Measurements from ENCODE around the gene CREBL2.
"Not testable (repeated sequence)": the region's sequence is repeated elsewhere in the genome, so short reads cannot be mapped to it uniquely, and the experiment has no call there.

CREBL2 gene

DNA sequence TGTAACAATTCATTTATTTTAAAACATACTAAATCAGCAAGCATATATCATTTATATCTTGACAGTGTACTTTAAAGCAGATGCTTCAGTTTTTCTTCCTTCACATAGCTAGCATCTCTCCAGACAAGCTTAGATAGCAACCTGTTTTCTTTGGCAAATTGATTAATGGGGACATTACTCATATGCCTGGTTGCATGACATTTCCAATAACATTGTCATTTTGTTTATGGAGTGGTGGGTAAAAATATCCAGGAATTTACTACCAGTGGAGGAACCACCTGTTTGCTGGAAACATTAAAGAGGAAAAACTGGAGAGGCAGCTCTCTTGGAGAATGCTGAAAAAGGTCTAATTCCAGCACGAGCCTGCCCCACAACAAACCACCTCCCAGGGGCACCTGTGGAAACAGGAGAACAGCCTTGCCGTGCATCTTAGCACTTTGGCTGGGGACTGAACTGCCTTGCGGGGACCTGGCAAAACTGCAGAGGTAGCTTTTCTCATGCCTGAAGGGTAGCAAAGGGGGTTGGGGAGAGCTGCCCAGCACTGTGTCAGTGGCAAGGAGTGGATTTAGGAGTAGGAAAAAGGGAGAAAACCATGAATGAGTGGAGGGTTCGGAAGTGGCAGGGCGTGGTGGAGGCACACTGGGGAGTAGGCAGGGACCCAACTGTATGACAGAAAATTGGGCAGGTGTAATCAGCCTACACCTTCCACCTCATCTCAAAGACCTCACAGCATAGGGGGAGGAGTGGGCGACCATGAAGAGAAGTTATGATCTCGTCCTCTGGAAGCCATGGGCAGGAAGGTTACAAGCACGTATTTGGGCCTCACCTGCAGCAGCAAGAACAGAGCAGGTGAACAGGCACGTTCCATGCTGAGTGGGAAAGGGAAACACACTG is 11.7 kb upstream of the CREBL2 start:
- no peak for DNase-seq

DNA sequence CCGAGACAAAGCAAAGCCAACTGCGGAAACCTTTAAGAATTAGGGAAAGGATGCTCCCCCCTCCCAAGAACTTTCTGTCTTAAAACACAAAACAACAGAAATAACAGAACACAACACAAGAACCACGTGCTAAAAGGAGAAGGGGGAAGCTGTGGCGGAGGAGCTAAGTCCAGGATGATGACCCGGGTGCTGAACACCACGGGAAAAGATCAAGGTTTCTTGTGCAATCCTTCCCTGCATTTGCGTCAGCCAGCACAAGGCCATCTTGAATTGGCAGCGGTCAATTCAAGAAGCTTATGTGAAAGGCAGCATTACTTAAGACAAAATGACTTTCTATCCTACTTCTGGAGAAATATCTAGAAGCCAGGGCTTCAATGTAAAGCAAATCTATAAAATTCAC is 11.0 kb upstream of the CREBL2 start:
- DNase-seq = no peak

DNA sequence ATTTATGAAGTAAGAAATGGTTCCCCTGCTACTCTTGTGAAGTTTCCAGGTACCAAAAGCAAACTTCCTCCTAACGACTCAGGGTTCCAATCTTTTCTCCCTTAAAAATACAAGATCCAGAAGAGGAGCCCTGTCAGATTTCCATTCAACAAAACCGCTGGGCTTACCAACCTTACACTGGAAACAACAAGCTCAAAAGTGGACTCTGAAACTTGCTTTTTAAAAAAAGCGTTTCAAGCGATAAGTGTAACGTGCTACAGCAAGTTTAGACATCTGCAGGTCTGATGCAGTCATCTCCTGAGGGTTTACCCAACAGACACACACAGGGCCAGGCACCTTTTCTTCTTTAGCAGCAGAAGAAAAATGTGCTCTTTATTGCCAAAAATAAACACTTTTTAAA is 6.9 kb upstream of the CREBL2 start:
- DNase-seq = no peak

DNA sequence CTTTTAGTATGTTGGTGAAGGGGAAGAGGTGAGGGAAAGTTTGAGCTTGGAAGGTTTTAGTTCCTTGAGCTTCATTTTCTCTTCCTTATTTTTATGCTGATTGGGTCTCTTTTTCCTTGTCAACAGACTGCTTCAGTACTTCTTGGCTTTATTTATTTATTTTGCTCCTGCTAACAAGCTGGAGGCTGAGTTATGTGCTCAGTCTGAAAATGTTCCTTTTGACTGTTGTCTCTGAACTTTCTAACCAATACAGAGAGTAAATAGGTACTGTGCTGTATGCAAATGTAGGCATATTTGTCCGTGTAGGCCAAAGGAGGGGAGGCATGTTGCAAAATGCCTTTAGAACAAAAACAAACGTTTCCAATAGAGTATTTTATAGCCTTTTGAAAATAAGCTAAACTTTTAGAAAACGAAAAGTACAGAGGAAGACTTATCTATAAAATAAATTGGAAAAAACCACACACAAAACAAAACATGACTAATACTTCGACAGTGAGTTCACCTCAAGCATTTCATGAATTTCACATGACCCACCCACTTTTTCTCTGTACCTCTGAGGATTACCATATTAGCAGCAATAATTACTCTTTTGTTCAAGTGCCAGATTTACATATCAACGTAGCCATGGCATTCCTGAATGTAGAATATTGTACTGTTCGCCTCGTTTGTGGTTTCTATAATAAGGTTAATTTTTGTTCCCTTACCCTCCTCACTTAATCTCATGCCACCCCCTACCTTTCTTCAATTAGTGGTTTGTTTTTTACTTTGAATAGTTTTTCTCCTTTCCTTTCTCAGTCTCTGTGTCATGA is 4.7 kb upstream of the CREBL2 start:
- no peak for DNase-seq

DNA sequence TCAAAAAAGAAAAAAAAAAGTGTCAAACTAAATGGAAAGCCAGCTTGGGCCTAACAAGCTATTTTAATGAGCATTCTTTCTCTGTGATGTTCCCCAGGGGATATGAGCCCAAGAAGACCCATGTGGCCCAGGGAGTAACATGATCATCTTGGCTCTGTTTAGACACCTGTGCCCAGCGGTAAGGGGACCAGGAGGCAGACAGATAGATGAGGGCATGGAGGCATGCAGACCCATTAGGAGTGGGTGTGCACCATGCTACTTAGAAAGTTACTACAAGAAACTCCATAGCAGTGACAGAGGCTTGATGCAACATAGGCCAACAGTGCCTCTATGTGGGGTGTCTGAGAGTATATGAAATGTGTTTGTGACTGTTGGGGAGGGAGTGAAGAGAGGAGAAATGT is 3.1 kb upstream of the CREBL2 start:
- no peak for DNase-seq

DNA sequence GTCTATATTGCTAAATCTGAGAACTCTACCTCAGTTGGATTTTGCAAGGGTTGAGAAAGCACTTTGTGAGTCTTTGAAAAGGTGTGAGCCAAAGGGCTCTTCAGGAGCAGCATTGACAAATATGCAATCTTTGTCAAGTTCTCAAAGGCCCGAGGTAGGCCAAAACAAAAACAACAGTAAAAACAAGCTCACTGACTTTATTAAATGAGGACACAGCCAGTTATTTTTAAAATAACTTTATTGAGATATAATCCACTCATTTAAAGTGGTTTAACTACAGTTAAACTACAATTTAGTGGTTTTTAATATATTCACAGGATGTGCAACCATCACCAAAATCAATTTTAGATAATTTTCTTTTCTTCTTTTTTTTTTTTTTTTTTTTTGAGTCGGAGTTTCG is 2.0 kb upstream of the CREBL2 start:
- no peak for DNase-seq

DNA sequence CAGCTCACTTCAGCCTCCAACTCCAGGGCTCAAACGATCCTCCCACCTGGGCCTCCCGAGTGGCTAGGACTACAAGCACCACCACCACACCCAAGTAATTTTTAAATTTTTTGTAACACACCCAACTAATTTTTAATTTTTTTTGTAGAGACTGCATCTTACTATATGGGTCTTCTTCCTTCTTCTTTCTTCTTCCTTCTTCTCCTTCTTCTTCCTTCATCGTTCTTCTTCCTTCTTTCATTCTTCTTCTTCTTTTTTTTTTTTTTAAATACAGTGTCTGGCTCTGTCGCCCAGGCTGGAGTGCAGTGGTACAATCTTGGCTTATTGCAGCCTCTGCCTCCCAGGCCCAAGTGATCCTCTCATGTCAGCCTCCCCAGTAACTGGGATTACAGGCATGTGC is 965 bp upstream of the CREBL2 start:
- DNase-seq = no peak

DNA sequence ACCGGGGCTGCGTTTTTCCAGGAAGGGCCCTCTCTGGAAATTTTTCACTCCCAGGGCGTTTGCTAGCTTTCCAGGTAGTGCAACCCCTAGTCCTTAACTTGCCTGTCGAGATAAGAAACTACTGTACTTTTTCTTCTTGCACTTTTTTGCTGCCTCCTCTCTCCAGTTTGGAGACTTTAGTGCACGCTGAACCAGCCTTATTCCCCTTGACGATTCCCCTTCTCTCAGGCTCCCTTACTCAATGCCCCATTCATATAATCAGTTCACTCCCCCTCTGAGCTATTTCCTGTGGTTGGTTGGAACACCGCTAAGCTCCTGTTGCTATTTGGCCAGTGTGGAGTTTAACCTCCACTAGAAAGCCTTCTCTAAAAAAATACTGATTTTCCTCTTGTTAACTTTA is 682 bp downstream of the CREBL2 start:
- DNase-seq = no peak

DNA sequence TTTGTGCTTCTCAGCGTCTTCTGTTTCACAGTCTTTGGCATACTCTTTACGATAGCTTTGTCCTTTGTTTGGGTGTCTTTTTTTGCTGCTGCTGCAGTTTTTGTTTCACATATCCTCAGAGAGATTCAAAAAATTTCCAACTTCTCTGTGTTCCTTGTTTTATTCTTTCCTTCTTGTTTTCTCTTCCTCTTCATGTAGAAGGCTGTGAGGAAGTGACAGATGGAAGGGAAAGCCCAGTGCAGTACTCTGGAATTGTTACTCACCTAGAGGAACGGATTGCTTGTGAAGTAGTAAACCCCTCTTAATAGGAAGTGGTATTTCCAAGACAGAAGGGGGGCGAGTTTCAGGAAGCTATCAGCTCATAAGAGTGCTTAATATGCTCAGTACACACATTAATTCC is 1.7 kb downstream of the CREBL2 start:
- no peak for DNase-seq

DNA sequence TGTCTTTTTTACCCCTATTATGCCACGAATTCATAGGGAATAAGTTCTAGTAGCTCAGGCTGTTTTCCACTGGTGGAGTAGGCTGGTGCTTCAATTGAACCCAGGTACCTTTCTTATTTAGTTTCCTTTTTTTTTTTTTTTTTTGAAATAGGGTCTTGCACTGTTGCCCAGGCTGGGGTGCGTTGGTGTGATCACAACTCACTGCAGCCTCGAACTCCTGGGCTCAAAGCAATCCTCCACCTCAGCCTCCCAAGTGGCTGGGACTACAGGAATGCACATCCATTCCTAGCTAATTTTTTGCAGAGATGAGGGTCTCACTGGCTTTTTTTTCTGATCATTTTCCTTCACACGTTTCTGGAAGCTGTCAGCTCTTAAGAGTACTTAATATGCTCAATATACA is 2.7 kb downstream of the CREBL2 start:
- no peak for DNase-seq

DNA sequence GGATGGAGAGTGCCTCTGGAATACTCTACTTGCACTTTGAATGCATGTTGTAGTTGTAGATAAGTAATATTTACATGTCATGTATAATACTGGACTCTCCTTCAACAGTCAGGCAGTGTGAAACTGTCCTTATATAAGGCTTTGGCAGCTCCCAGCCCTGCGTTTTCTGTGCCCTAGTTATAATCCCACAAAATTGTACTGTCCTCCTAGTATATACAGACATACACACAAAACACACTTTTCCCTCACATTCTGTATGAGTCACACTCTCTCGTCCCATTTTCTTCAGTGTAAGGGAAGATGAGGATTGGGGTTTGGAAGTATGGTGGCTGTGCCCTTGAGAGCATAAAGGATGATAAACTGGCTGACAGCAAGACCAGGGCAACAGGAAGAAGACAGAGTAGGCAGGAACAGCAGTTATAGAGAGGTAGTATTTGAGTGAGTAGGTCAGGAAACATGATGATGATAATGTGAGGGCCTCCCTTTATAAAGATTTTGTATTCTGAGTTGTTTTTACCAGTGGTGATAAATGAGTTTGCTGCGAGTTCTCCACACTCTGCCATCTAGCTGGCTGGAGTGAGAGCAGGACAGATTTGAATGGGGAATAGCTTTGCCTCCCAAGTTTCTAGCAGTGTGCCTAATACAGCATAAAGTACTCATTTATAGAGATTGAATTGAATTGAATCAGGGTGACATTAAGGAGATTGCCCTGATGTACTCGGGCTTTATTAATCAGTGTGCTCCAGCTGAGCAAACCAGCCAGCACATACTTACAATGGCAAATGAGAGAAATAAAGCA is 5.0 kb downstream of the CREBL2 start:
- DNase-seq = no peak

DNA sequence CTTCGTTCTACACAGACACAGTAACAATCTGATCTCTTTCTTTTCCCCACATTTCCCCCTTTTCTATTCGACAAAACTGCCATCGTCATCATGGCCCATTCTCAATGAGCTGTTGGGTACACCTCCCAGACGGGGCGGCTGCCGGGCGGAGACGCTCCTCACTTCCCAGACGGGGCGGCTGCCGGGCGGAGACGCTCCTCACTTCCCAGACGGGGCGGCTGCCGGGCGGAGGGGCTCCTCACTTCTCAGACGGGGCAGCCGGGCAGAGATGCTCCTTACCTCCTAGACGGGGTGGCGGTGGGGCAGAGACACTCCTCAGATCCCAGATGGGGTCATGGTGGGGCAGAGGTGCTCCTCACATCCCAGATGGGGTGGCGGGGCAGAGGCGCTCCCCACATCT is 6.4 kb downstream of the CREBL2 start:
- DNase-seq = not testable (repeated sequence)

DNA sequence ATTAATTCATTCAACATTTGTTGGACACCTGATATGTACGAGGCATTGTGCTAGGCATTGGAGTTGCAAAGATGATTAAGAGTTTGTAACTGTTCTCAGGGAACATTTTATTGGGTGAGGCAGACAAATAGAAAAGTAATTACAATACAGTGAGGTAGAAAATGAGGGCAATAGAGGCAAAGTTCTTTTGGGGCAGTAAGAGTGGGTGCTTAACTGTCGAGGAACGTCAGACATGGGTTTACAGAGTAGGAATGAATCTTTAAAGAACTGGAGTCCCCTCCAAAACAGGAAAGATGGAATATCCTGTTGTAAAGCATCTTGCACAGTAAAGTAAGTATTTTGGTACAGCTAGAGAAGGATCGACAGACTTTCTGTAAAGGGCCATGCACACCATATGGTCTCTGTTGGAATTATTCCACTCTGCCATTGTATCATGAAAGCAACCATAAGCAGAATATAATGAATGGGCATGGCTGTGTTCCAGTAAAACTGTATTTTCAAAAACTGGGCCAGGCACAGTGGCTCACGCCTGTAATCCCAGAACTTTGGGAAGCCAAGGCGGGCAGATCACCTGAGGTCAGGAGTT is 9.1 kb downstream of the CREBL2 start:
- DNase-seq = no peak

DNA sequence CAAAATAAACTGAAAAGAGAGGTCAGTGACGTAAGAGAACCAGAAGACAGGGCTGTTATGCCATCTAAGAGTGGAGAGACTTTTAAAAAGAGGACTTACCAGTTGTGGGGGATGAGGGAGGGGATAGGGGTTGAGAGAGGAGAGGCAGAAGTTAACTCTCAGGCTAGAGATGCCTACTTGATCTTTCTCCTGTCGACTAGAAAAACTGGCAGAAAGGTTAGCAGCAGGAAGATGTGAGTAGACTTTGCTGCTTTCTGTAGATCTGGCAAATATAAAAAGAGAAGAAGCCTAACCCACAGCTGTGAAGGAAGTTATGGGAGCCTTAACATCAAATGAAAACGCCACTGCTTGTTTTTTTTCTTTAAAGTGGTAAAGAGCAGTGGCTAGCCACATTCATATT is 10.7 kb downstream of the CREBL2 start:
- DNase-seq = no peak

DNA sequence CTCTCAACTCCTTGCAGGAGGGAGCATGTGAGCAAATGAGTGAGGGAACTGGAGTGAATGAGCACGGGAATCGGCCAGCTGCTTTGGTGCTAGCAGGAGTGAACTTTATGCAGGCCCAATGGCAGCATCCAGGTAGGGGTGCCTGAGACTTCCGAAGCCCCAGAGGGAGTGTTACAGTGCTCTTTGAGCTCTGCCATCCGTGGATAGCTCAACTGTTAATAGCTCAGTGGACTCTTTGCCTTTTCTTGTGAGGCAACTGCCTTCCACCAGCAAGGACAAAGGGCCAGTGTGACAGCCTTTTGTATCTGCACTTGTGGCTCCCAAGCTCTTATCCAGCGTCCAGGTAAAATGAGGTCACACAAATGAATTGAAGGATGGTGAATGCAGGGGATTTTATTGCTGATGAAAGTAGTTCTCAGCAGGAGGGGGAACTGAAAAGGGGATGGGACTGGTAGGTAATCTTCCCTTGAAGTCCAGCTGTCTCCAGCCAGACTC is 12.9 kb downstream of the CREBL2 start:
- no peak for DNase-seq

DNA sequence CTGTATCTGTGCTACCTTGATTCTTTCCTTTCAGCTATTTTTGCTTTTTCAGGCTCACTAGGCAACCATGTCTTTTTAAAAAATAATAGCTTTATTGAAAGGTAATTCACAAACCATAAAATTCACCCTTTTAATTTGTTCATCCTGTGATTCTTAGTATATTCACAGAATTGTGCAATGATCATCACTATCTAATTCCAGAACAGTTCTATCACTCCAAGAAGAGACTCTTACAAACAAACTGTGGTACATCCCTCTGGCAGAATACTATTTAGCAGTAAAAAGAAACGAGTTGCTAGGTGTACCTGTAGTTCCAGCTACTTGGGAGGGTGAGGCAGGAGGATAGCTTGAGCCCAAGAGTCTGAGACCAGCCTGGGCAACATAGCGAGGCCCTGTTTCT is 14.8 kb downstream of the CREBL2 start:
- no peak for DNase-seq

DNA sequence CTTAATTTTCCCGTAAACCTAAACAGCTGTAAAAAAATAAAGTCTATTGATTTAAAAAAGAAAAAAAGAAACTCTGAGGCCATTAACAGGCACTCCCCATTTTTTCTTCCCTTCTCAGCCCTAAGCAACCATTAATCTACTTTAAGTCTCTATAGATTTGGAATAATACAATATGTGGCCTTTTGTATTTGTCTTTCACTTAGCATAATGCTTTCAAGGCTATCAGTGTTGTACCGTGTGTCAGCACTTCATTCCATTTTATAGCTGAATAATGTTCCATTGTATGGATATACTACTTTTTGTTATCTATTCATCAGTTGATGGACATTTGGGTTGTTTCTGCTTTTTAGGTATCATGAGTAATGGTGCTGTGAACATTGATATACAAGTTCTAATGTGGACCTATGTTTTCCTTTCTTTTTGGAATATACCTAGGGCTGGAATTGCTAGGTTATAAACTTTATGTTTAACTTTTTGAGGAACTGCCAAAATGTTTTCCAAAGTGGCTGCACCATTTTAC is 15.7 kb downstream of the CREBL2 start:
- no peak for DNase-seq

DNA sequence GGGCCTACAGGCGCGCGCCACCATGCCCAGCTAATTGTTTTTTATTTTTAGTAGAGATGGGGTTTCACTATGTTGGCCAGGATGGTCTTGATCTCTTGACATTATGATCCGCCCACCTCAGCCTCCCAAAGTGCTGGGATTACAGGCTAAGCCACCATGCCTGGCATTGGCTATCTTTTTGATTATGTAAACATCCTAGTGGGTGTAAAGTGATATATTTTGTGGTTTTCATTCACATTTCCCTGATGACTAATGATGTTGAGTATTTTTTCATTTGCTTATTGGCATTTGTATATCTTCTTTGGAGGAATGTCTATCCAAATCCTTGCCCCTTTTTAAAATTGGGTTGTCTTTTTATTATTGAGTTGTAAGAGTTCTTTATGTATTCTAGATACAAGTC is 16.3 kb downstream of the CREBL2 start:
- no peak for DNase-seq

DNA sequence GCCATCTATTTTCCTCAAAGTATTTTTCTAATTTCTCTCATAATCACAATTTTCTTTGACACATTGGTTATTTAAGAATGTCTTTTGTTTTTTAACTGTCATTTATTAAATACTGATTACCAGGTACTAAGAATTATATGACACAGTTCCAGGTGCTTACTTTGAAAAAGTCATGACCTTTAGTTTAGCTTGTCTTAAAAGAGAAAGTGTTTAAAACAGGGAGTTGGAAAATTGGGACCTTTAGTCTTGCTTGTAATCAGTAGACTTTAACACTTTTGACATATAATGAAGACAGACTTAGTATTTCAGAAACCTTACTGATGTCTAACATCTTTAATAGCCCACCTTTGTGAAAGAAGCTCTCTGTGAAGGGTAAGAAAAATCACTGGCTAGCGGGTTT is 19.2 kb downstream of the CREBL2 start:
- no peak for DNase-seq

DNA sequence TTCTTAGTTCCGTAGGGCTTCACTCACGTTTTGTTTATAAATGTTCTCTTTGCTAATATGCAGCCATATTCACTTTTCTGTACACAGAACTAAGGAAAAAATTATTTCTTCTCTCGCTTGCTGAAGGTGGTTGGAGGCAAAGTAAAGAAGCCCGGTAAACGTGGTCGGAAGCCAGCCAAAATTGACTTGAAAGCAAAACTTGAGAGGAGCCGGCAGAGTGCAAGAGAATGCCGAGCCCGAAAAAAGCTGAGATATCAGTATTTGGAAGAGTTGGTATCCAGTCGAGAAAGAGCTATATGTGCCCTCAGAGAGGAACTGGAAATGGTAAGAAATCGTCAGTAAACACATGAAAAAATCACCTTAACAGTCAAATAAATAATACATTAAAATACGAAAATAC is 24.0 kb downstream of the CREBL2 start:
- DNase-seq = no peak

DNA sequence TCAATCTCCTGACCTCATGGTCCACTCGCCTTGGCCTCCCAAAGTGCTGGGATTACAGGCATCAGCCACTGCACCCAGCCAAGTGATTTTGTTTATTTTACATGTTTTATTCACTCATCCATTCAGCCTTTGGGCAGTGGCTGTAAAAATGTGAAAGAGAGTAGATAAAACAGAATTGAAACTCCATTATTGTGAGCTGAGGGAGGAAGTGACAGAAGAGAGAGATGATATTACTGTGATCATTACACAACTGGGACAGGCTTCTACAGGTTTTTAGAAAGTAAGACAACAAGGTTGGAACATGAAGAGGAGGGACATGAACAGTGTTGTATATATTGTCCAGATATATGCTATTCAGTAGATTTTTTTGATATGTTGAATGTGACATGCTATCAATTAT is 25.0 kb downstream of the CREBL2 start:
- DNase-seq = no peak

DNA sequence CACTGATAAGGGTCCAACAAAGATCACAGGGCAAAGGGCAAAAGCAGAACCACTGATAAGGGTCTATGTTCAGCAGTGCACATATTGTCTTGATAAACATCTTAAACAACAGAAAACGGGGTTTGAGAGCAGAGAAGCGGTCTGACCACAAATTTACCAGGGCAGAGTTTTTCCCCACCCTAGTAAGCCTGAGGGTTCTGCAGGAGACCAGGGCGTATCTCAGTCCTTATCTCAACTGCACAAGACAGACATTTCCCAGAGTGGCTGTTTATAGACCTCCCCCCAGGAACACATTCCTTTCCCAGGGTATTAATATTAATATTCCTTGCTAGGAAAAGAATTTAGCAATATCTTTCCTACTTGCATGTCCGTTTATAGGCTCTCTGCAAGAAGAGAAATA is 28.3 kb downstream of the CREBL2 start:
- DNase-seq = not testable (repeated sequence)

DNA sequence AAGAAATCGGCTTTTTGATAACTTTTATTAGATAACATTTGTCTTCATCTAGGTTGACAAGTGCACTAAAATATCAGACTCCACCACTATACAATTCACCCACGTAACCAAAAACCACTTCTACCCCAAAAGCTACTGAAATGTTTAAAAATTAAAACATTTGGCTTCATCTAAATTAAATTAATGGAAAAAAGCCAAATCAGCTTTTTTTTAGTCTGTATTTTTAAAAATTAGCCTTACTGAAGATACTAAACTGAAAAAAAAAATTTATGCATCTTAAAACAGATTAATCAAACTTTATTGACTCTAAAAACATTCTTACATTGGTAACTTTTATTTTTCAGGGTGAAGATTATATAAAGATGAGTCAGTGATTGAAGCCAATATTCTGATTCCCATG is 30.0 kb downstream of the CREBL2 start:
- DNase-seq = no peak
